ENCODE measurements around the gene PRSS23.

PRSS23 gene

DNA sequence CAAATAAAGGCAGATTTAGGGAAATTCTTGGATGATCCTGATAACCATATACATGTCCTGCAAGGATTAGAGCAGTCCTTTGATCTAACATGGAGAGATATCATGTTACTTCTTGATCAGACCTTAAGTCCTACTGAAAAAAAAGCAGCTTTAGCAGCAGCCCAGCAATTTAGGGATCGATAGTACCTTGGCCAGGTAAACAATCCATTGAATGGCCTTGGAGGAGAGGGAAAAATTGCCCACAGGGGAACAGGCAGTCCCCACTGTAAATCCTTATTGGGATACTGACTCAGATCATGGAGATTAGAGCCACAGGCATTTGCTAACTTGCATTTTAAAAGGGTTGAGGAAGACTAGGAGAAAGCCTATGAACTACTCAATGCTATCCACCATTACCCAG, 47.8 kb downstream of the PRSS23 start:
- no peaks in the 10 kb centered on the region for H3K27me3 ChIP-seq (ENCODE audit: insufficient read depth, poor library complexity, severe bottlenecking)
- no peaks in the 10 kb centered on the region for H3K4me1 ChIP-seq (ENCODE audit: insufficient read depth, poor library complexity, severe bottlenecking)
- H3K9me3 ChIP-seq (ENCODE audit: severe bottlenecking): no peaks in the 10 kb centered on the region
- H3K27ac ChIP-seq (ENCODE audit: poor library complexity, severe bottlenecking): no peak overlapping the region
- H3K36me3 ChIP-seq (ENCODE audit: low read depth): no peaks in the 10 kb centered on the region
- DNase-seq (ENCODE audit: low spot score) (no peak), ATAC-seq (ENCODE audit: low read depth) (no peak)
- H3K4me3 ChIP-seq (ENCODE audit: severe bottlenecking): no peak overlapping the region
- no peak for TF ChIP-seq CTCF (IDR thresholded peaks at IDR 0.05; ENCODE audit: poor library complexity, severe bottlenecking)

DNA sequence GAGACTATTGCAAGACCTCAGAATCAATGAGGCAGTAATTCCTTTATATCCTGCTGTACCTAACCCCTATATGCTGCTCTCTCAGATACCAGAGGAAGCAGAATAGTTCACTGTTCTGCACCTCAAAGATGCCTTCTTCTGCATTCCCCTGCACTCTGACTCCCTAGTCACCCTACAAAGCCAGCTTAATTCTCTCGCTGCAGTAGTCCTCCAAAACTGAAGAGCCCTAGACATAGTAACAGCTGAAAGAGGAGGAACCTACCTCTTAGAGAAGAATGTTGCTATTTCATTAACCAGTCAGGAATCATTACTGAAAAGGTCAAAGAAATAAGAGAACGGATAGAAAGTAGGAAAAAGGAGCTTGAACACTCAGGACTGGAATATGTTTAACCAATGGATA, 49.3 kb downstream of the PRSS23 start:
- DNase-seq (ENCODE audit: low spot score) (no peak), ATAC-seq (ENCODE audit: low read depth) (no peak)
- no peak overlapping the region for H3K4me3 ChIP-seq (ENCODE audit: severe bottlenecking)
- TF ChIP-seq CTCF (IDR thresholded peaks at IDR 0.05; ENCODE audit: poor library complexity, severe bottlenecking): no peak
- no peaks in the 10 kb centered on the region for H3K9me3 ChIP-seq (ENCODE audit: severe bottlenecking)
- H3K4me1 ChIP-seq (ENCODE audit: insufficient read depth, poor library complexity, severe bottlenecking): no peaks in the 10 kb centered on the region
- H3K27ac ChIP-seq (ENCODE audit: poor library complexity, severe bottlenecking): no peak overlapping the region
- H3K36me3 ChIP-seq (ENCODE audit: low read depth): no peaks in the 10 kb centered on the region
- H3K27me3 ChIP-seq (ENCODE audit: insufficient read depth, poor library complexity, severe bottlenecking): no peaks in the 10 kb centered on the region

All from RWPE2 (cell line).